Keratinocyte (primary cell): ENCODE results near the gene NDUFAF3.

Experiments used
- CTCF ChIP-seq, 3 experiments: IDR thresholded peaks in 1 of 3; conservative IDR thresholded peaks in 1 of 3; optimal IDR thresholded peaks in 1 of 3; 2 replicates in 2 of 3; 3 replicates in 1 of 3; pipeline versions ENCODE3 to v1.5.1; 2011; ENCODE audit warnings: low read length in 3 of 3, mild to moderate bottlenecking in 3 of 3, moderate library complexity in 2 of 3, control low read depth in 1 of 3, inconsistent platforms in 1 of 3; ENCODE audit not compliant: insufficient read depth in 2 of 3; ENCODE audit errors: extremely low read depth in 1 of 3
- EZH2 ChIP-seq: IDR thresholded peaks from one replicate; pipeline ENCODE4 v1.6.1; 2012; ENCODE audit warnings: inconsistent platforms, mild to moderate bottlenecking, low read length, moderate library complexity

- TF ChIP-seq CTCF (optimal IDR thresholded peaks at IDR 0.05 in 1 of 3, IDR thresholded peaks at IDR 0.05 in 1 of 3, conservative IDR thresholded peaks at IDR 0.05 in 1 of 3; ENCODE audit: extremely low read depth in 1 of 3, insufficient read depth in 2 of 3, low read length in 3 of 3) (no peak), EZH2 (no peak)
Observed at GRCh38 chr3:49035281-49035680, 13.4 kb downstream of the NDUFAF3 start.
